K562 (cell line): ENCODE measurements around the gene PDLIM5. TPM values are rescaled to one million over a fixed set of nuclear protein-coding genes. Genes with fewer than 3 reads are reported as not detected.
"Not testable (repeated sequence)": the region's sequence is repeated elsewhere in the genome, so short reads cannot be mapped to it uniquely, and the experiment has no call there.

ENCODE experiments used
- ATAC-seq: fragments of 200-7000 bp; cut with Tn5 transposase; 3 replicates; pipeline ENCODE4 v1.9.1; 2020; ENCODE audit warnings: moderate library complexity
- BruUV-seq: library from RNA; stranded (reverse); fragments of 400-500 nt; replicated peaks from 2 replicates; lab custom pipeline; 2021; lab: Mats Ljungman, UMichigan
- CTCF ChIA-PET: fragments of 300-600 bp; formaldehyde crosslinking; extraction: SDS; loops from one replicate; lab custom pipeline; 2021; ENCODE audit warnings: low intra/inter-chr PET ratio; lab: Yijun Ruan, JAX
- POLR2A ChIA-PET: fragments of 300-600, 350-650 bp; sonication (Branson Sonifier 250); formaldehyde crosslinking; extraction: SDS; loops from one replicate; lab custom pipeline; 2021; ENCODE audit warnings: antibody characterized with exemption, inconsistent platforms; lab: Yijun Ruan, JAX
- DNase-seq, 4 experiments: peaks; one replicate each; pipeline versions ENCODE4 v3.0.0 to v3.0.0-alpha.2; 2011 to 2018; ENCODE audit warnings: low spot score in 3 of 4, mixed read lengths in 3 of 4; ENCODE audit errors: extremely low read depth in 1 of 4
- FAIRE-seq: peaks from 2 replicates; lab custom pipeline; 2011; peaks lifted over from hg19 to GRCh38; lab: Jason Lieb, UNC
- H2AFZ ChIP-seq: 2 replicates; pipeline ENCODE4 v1.6.0; 2011; ENCODE audit warnings: low read depth, low read length, control low read depth, inconsistent platforms
- H3K27ac ChIP-seq: fragments of 200-600 bp; 3 replicates; pipeline ENCODE4 v1.8.0; 2011; ENCODE audit warnings: low read depth, mild to moderate bottlenecking, control low read depth, inconsistent platforms, low read length, moderate library complexity, mixed read lengths; ENCODE audit errors: extremely low read depth
- H3K27me3 ChIP-seq, 2 experiments: fragments of 300-600 bp in 1 of 2; 2 replicates in 1 of 2; 3 replicates in 1 of 2; pipeline versions ENCODE4 v1.6.0 to v1.8.0; 2011; ENCODE audit warnings: inconsistent platforms in 2 of 2, low read length in 2 of 2, mild to moderate bottlenecking in 1 of 2, mixed read lengths in 1 of 2, moderate library complexity in 1 of 2; ENCODE audit not compliant: control insufficient read depth in 2 of 2, insufficient read depth in 2 of 2
- H3K36me3 ChIP-seq: fragments of 300-600 bp; 3 replicates; pipeline ENCODE4 v1.8.0; 2011; ENCODE audit warnings: mild to moderate bottlenecking, low read length, inconsistent platforms; ENCODE audit not compliant: control insufficient read depth, insufficient read depth
- H3K4me1 ChIP-seq, 2 experiments: fragments of 200-600 bp in 1 of 2; replicated peaks in 1 of 2; 2 replicates in 1 of 2; 3 replicates in 1 of 2; pipeline versions ENCODE4 v1.5.1 to v1.8.0; 2011; ENCODE audit warnings: inconsistent platforms in 2 of 2, low read length in 2 of 2, mild to moderate bottlenecking in 1 of 2, mixed read lengths in 1 of 2, moderate library complexity in 1 of 2; ENCODE audit not compliant: control insufficient read depth in 2 of 2, insufficient read depth in 2 of 2
- H3K4me2 ChIP-seq: 2 replicates; pipeline ENCODE4 v1.6.1; 2011; ENCODE audit warnings: low read length, control low read depth, inconsistent platforms, mixed read lengths; ENCODE audit not compliant: insufficient read depth
- H3K4me3 ChIP-seq: fragments of 200-600 bp; sonication (generic), shearing (Covaris generic); 2 replicates; pipeline ENCODE4 v1.5.1; 2016; ENCODE audit warnings: control low read depth, inconsistent platforms
- H3K79me2 ChIP-seq: fragments of 200-600 bp; 3 replicates; pipeline ENCODE4 v1.8.0; 2011; ENCODE audit warnings: low read length, inconsistent platforms; ENCODE audit not compliant: control insufficient read depth, insufficient read depth
- H3K9ac ChIP-seq, 2 experiments: 2 replicates each; pipeline versions ENCODE4 v1.6.0 to v1.6.1; 2011; ENCODE audit warnings: low read depth in 2 of 2, low read length in 2 of 2, control low read depth in 1 of 2, inconsistent platforms in 1 of 2, mild to moderate bottlenecking in 1 of 2, mixed read lengths in 1 of 2; ENCODE audit not compliant: insufficient read depth in 1 of 2
- H3K9me1 ChIP-seq: one replicate; pipeline ENCODE4 v1.6.0; 2011; ENCODE audit warnings: inconsistent platforms, mild to moderate bottlenecking, low read length, moderate library complexity; ENCODE audit not compliant: control insufficient read depth, insufficient read depth
- H3K9me3 ChIP-seq: replicated peaks from 2 replicates; pipeline ENCODE4 v1.5.1; 2011; ENCODE audit warnings: low read depth, low read length, inconsistent platforms; ENCODE audit not compliant: control insufficient read depth, insufficient read depth
- H4K20me1 ChIP-seq: replicated peaks from 2 replicates; pipeline ENCODE4 v1.6.1; 2011; ENCODE audit warnings: low read length, inconsistent platforms, mixed read lengths; ENCODE audit not compliant: control insufficient read depth, insufficient read depth
- ATF1 ChIP-seq, 2 experiments: fragments of 450-650 bp in 1 of 2; IDR thresholded peaks; 2 replicates each; pipeline ENCODE4 v1.6.1; 2016; ENCODE audit warnings: missing compliant biosample characterization in 1 of 2, missing genetic modification characterization in 1 of 2
- DMBX1 ChIP-seq: fragments of 250-450 bp; sonication (Bioruptor Pico); IDR thresholded peaks from 2 replicates; pipeline ENCODE4 v1.8.0; 2022; ENCODE audit warnings: inconsistent platforms, mild to moderate bottlenecking, moderate library complexity, borderline replicate concordance
- SMAD3 ChIP-seq: fragments of 450-650 bp; formaldehyde crosslinking; conservative IDR thresholded peaks from 2 replicates; pipeline ENCODE4 v1.4.0; 2020; ENCODE audit warnings: mild to moderate bottlenecking
- STAT5A ChIP-seq: IDR thresholded peaks from 2 replicates; pipeline ENCODE4 v1.6.1; 2012; ENCODE audit warnings: low read length, inconsistent platforms, borderline replicate concordance
- WGBS: fragments of 100-300 bp; shearing (Covaris generic); methylation state at CpG from one replicate; pipeline ENCODE4 v1.1.6; 2016; ENCODE audit warnings: low coverage, mixed read lengths; ENCODE audit not compliant: insufficient coverage; ENCODE audit errors: missing lambda C conversion rate; 5-methylcytosine and 5-hydroxymethylcytosine counted together
- in situ Hi-C: fragments of 300-500 bp; cut with MboI; formaldehyde crosslinking; loops from 4 replicates; pipeline ENCODE4 v1.15.0; 2018; ENCODE audit warnings: inconsistent platforms, mixed read lengths
- intact Hi-C: fragments of 100-400 bp; cut with micrococcal nuclease; formaldehyde crosslinking; loops from 2 replicates; pipeline ENCODE4 v1.14.2; 2022
- polyA plus RNA-seq, 8 experiments: library from polyadenylated mRNA; depleted of rRNA in 4 of 8; stranded (reverse) in 5 of 8; unstranded in 3 of 8; fragments of >200 nt; fragmentation: Nextera tagmentation in 2 of 8; fragmentation: Illumina TruSeq in 1 of 8; extraction: Ambion mirVana in 2 of 8; extraction: Trizol in 1 of 8; gene quantifications; 2 replicates each; pipeline versions ENCODE4 v1.2.1 to v1.2.3, GENCODE V29; 2011 to 2014; ENCODE audit warnings: inconsistent platforms in 1 of 8, missing spikeins in 1 of 8
- total RNA-seq, 7 experiments: library from RNA; depleted of rRNA in 6 of 7; stranded (reverse); fragments of >200 nt in 6 of 7; fragmentation: Illumina TruSeq in 2 of 7; extraction: Trizol in 2 of 7; gene quantifications; 2 replicates each; pipeline versions ENCODE4 v1.2.1 to v1.2.3, GENCODE V29; 2011 to 2021; ENCODE audit warnings: low replicate concordance in 1 of 7

Gene PDLIM5
- total and polyA plus RNA-seq, 9 of the 15 experiments (the other 6 are each of a cell fraction or from before 2014, with no cell fraction given), result 36.9 to 127 (median 62.5) TPM

- H3K79me2 ChIP-seq, FAIRE-seq, H3K9me1 ChIP-seq, H2AFZ ChIP-seq, H4K20me1 ChIP-seq, H3K4me1 ChIP-seq, H3K27me3 ChIP-seq, ATAC-seq, BruUV-seq, H3K9ac ChIP-seq, H3K9me3 ChIP-seq, POLR2A ChIA-PET, DNase-seq, H3K36me3 ChIP-seq, H3K4me2 ChIP-seq, H3K4me3 ChIP-seq, H3K27ac ChIP-seq: not testable (repeated sequence)
- intact Hi-C loops (loop anchor here (5.0 to 10.0 kb wide), 2 partner anchors 396 to 498 kb away; no protein-coding TSS in a partner anchor), in situ Hi-C loops (loop anchor here (25.0 kb wide), 1 partner anchor 483 kb away; no protein-coding TSS in a partner anchor)
- CTCF ChIA-PET, result interaction anchor here (0.7 kb wide), 1 partner anchor 215 kb away, joined by 3 read pairs; no protein-coding TSS in a partner anchor
- WGBS, result 97% methylated on average over 8 of the region's 8 CpGs
Observed at GRCh38 chr4:94629058-94629457, 177.3 kb downstream of the PDLIM5 start.

GRCh38 chr4:94629837-94630236 is 178.1 kb downstream of the PDLIM5 start:
- WGBS, result 96% methylated on average over 2 of the region's 2 CpGs
- Histone ChIP-seq H4K20me1 (no peaks in the 10 kb centered on the region), H3K79me2 (no peaks in the 10 kb centered on the region), H3K27me3 (no peaks in the 10 kb centered on the region), H3K9ac (no peak overlapping the region), H2AFZ (no peak overlapping the region), H3K27ac (no peak overlapping the region), H3K4me1 (no peaks in the 10 kb centered on the region), H3K9me3 (no peaks in the 10 kb centered on the region), H3K36me3 (0 out of 3 replicates have a peak, but pooled peaks cover 2% of the 10 kb centered on the region), H3K4me3 (no peak overlapping the region), H3K9me1 (no peaks in the 10 kb centered on the region)
- POLR2A ChIA-PET, result no interaction called here
- DNase-seq (no peak), ATAC-seq (no peak)
- CTCF ChIA-PET, result no interaction called here
- in situ Hi-C loops (loop anchor here (25.0 kb wide), 1 partner anchor 482 kb away; no protein-coding TSS in a partner anchor), intact Hi-C loops (loop anchor here (5.0 to 10.0 kb wide), 2 partner anchors 395 to 497 kb away; no protein-coding TSS in a partner anchor)
- no TSS peak for BruUV-seq
- TF ChIP-seq ATF1 (CRISPR knock-in tag; IDR thresholded peaks at IDR 0.05) (no peak), ATF1 (tag; IDR thresholded peaks at IDR 0.05) (no peak), DMBX1 (CRISPR knock-in tag) (no peak), SMAD3 (no peak), STAT5A (no peak)
- TF ChIP-seq, all 486 proteins: peak for 0
- no peak overlapping the region for H3K4me2 ChIP-seq
- no peak for FAIRE-seq
